HG02884 (cell line): ENCODE results near the gene SMAP1.
A peak's percentile ranks its signal among the peaks of the same experiment; 100 is the strongest.

Experiments used
- ATAC-seq: cut with Tn5 transposase; IDR thresholded peaks from one replicate; pipeline ENCODE4 v1.9.1; 2021; ENCODE audit warnings: mild to moderate bottlenecking, moderate library complexity; ENCODE audit not compliant: unreplicated experiment

The SMAP1 gene

DNA sequence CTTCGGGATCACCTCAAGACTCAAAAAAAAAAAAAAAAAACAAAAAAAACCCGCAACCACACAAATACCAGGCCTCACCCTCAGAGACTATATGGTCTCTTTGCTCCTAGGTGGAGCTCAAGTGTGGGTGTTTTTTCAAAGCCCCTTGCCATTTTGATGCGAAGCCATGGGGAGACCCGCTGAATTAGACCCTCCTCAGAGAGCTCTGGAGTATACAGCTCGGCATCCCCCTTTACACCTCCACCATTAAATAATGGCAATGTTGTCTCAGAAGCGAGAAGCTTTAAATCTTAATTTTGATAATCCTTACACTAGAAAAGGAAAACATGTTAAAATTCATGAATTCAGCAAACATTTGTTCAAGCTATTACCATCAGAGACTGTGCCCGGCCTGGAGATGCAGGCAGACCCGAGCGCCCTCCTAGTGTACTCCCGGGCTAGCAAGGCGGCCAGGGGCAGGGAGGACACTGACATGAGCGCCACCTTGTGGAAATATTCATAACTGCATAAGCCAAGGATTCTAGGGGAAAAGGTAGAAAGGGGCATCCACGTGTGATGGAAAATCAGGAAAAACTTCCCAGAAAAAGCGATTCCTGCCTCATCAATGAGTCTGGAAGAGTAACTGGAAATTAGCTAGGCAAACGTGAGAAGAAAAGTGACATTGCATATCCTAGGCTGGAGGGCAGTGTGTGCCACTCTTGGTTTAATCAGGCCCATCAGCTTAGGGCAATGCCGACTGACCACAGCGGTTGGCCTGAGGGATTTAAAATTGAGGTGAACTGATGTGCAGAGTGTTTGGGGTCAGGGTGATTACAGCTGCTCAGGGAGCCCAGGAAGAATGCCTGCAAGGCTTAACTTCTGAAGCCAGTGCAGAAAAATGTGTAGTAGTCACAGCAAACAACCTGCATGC is 216.6 kb downstream of the SMAP1 start:
- peak; percentile 80 for ATAC-seq

DNA sequence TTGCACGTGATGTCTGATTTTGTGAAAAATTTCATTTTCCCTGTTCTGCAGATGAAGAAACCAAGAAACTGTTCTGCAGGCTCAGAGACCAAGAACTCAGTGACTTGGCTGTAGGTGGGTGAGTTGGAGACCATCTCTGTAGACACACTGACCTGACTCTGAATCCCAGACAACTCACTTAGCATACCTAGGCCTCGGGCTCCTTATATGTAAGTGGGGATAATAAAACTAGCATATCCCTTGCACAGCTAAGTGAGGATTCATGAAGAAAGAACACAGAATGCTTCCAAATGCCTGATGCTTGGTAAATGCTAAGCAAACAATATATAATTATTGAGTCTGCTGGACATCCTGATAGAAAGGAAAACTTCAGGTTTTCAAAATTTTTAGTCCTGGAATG is 218.4 kb downstream of the SMAP1 start:
- no peak for ATAC-seq

DNA sequence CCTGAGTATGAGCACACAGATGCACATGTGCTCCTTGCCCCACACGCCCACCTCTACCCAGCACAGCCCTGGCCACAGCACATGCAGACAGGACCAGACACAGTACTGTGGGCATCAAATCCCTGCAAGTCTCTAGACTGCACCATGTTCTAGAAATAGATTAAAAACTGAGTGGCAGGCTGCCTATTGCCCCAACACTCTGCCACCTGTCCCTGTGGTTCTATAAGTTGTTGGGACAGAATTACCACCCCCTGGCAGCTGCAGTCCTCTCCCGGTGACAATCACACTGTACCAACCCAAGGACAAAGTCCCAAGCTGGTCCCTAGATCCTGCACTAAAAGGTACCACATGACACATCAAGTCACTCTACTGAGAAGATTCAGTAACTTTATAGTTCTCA is 219.0 kb downstream of the SMAP1 start:
- no peak for ATAC-seq

DNA sequence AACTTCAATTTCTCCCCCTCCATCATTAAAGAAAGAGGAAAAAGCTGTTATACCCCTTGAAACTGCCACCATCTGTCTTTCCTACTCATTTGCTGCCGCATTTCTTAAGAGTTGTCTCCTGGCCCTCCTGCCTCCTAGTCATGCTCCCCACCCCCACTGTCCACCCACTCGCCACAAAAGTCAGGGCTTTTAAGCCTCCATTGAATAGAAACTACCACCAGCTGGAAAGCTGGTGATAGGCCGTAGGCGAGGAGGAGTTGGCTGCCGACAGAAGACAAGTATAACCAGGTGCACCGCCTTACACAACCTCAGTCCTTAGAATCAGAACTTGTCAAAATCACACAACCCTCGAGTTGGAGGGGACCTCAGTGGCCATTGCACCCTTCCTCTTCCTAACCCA is 221.6 kb downstream of the SMAP1 start:
- ATAC-seq = no peak

DNA sequence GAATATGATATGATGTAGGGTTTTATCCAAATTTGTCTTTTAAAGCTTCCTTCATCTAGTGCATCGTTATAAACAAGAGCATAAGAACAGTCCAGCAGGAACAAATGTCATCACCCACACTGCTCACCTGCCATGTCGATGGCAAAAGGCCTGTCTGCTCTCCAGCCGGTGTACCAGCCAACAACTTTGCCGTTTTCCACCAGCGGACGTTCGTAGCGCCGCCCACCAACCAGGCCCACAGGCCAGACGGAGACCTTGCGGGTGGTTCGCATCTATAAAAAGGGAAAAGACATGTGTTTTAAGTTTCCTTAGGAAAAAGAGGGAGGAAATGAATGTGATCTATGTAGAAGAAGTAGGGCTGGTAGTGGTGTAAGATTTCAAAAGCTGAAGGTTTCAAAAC is 226.3 kb downstream of the SMAP1 start:
- no peak for ATAC-seq

DNA sequence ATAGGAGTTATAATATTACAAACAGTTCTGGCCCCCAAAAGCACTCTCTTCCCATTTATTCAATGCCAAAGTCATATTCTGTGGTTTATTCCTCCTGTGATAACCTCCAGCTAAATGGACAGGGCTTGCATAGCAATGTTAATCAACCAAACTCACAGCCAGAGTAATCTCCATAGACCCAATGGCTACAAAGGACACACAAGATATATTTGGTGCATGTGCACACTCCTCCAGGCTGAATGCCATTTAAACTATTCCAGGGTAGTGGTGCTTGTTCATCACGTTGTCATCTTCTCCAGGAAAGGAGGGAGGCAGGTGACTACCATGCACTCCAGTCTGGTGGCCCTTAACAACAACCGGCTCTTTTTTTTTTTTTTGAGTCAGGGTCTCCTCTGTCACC is 232.4 kb downstream of the SMAP1 start:
- no peak for ATAC-seq

DNA sequence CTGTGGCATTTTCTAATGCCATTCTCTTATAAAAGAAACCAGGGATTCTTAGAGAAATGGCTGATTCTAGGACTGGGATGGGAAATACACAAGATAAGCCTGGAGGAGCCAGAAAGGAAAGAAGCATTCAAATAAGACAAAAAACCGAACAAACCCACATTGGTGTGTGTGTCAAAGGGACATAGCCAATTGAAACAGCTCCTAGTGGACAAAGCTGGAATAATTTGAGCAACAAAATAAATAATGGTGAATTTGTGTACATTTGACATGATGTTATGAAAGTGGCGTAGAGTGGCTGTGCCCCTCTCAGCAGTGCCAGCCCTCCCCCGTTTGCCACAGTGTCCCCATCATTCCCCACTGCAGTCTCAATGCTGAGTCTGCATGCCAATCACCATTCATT is 233.6 kb downstream of the SMAP1 start:
- no peak for ATAC-seq

DNA sequence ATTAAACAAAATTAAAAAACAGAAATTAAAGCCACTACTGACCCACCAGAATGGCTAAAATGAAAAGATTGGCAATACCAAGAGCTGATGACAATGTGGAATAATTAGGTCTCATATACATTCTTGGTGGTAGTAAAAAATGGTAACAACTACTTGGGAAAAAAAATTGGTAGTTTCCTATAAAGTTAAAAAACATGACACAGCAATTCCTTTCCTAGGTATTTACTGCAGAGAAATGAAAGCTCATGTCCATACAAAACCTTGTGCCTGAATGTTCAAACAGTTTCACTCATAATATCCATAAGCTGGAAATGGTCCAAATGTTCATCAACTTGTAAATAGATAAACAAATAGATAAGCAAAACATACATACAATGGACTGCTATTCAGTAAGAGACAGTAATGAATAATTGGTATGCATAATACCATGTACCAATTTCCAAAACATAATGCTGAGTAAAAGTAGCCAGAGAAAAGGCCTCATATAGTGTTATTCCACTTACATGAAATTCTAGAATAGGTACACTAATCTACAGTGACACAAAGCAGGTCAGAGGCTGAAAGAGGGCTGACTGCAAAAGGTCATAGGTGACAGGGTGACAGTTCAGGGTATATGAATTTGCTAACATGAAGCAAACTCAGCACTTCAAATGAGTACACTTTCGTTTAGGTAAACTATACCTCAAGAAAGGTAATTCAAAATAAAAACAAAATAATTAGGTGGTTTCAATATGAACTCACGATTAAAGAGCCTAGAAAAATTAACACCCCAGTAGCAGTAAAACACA is 236.2 kb downstream of the SMAP1 start:
- no peak for ATAC-seq

DNA sequence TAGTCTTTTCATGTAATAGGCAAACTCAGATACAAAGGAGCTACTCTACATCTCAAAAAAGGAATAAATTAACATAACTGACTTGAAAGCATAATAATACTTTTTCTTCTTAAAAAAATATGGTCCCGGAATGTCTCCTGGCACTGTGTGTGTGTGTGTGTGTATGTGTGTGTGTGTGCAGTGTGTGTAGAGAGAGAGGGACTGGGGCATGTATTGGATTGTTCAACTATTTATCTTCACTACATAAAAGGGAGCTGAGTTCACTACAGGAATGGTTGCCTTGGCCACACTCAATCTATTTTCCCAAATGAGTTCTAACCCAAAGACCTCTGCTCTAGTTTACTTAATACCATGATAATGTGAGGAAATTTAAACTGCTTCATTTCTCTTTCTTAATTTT is 238.1 kb downstream of the SMAP1 start:
- no peak for ATAC-seq
